GM12872 (cell line): Measurements from ENCODE around the gene TMEM132C.
A peak's percentile ranks its signal among the peaks of the same experiment; 100 is the strongest.

ENCODE experiments used
- CTCF ChIP-seq: IDR thresholded peaks from 3 replicates; pipeline ENCODE4 v1.5.1; 2011; ENCODE audit warnings: low read depth, mild to moderate bottlenecking, low read length, moderate library complexity; ENCODE audit not compliant: insufficient read depth

TMEM132C gene

GRCh38 chr12:128662101-128662500, 395.1 kb downstream of the TMEM132C start:
- TF ChIP-seq CTCF: no peak

DNA sequence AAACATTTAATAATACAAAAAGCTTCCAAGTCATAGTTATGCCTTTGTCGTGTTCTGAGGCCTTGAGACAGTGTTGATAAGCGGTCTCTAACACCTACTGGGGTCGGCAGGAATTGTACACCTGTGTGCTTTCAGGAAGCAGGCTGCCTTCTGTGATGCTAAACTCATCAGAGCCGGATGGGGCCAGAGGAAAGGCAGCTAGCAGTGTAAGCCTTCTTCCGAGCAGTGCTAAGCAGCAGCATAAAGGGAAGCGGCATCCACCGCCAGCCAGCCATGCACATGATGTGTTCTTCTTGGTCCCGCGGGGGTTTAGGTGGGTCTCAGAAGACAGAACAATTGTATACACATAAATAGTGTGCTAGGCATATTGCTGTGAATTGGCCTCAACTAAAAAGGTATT, 397.5 kb downstream of the TMEM132C start:
- TF ChIP-seq CTCF: no peak

GRCh38 chr12:128667193-128667592, 400.2 kb downstream of the TMEM132C start:
- no peak for TF ChIP-seq CTCF

GRCh38 chr12:128671528-128672042, 404.6 kb downstream of the TMEM132C start:
- TF ChIP-seq CTCF: 0 out of 3 replicates have a peak, but pooled peaks have one; percentile 18

DNA sequence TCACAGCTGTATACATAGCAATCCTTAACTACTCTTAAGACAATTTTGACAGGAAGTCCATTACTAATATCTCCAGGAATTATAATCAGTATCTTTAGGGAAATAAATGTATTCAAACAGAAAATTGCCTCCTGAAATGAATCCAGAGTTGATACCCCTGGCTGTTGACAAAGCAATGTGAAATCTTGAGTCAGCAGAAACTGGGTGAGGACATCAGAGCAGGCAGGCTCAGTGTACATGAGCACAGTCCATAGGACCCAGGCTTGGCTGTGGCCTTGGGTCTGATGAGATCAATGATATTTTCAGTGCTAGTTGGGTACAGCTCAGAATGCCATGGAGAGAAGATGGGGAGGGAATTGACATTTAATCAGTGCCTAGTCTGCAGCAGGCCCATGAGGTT, 405.5 kb downstream of the TMEM132C start:
- no peak for TF ChIP-seq CTCF

DNA sequence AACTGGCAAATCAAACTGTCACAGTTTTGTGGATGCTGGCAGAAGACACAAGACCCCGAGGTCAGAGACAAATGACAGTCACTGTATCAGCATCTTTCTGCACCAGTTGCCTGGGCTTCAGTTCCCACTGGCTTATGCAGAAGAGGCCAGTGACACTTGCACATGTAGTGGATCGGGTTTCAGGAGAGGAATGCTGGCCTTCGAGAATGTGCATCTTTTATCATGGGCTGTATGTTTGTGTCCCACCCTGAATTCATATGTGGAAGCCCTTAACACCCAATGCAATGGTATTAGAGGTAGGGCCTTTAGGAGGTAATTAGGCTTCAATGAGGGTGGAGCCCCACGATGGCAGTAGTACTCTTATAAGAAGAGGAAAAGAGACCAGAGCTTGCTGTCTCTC, 405.9 kb downstream of the TMEM132C start:
- TF ChIP-seq CTCF: no peak

DNA sequence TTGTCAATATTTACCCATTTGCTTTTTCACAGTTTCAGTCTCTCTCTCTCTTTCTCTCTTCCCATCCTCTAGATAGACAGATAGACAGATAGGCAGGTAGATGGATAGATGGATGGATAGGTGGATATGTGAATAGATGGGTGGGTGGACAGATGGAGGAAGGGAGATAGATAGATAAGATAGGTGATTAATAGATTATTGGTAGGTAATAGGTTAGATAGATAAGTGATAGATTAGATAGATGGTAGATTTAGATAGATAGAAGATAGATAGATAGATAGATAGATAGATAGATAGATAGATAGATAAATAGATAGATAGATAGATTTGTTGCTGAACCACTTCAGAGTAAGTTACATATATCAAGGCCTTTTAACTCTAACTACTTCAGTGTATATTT, 408.6 kb downstream of the TMEM132C start:
- TF ChIP-seq CTCF: no peak
